ENCODE results near the gene GP2. TPM values are rescaled to one million over a fixed set of nuclear protein-coding genes. Genes with fewer than 3 reads are reported as not detected.
"Not testable (repeated sequence)": the region's sequence is repeated elsewhere in the genome, so short reads cannot be mapped to it uniquely, and the experiment has no call there.

GP2 gene
- polyA plus RNA-seq, 1 experiment, result not detected

GRCh38 chr16:20317117-20317516, 10.2 kb downstream of the GP2 start:
- POLR2A ChIA-PET, result no interaction called here
- Histone ChIP-seq H3K27me3 (ENCODE audit: control insufficient read depth, insufficient read depth, low read length) (no peaks in the 10 kb centered on the region), H3K4me3 (ENCODE audit: low read depth, low read length) (no peak overlapping the region), H3K36me3 (ENCODE audit: control insufficient read depth, insufficient read depth, low read length) (no peaks in the 10 kb centered on the region)
- CTCF ChIA-PET, result no interaction called here
- DNase-seq (ENCODE audit: low read depth), result no peak
- TF ChIP-seq CTCF (IDR thresholded peaks at IDR 0.05; ENCODE audit: insufficient read depth, low read depth, low read length), result no peak

DNA sequence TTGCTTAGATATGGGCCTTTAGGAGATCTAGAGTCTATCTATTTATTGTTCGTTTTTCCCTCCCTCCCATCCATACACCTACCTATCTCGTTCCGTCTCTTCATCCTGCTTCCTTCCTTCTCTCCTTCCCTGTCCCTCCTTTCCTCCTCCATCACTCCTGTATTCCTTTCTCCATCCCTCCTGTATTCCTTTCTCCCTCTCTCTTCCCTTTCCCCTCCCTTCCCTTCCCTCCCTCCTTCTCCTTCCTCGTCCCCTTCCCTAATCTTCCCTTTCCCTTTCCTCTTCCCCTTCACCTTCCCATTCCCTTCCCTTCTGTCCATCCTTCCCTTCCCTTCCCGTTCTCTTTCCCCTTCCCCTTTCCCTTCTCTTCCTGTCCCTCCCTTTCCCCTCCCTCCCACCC, 10.6 kb downstream of the GP2 start:
- DNase-seq (ENCODE audit: low read depth), result no peak
- Histone ChIP-seq H3K4me3 (ENCODE audit: low read depth, low read length) (no peak overlapping the region), H3K36me3 (ENCODE audit: control insufficient read depth, insufficient read depth, low read length) (no peaks in the 10 kb centered on the region), H3K27me3 (ENCODE audit: control insufficient read depth, insufficient read depth, low read length) (no peaks in the 10 kb centered on the region)
- ChIA-PET CTCF (no interaction called here), POLR2A (no interaction called here)
- TF ChIP-seq CTCF (IDR thresholded peaks at IDR 0.05; ENCODE audit: insufficient read depth, low read depth, low read length), result no peak

GRCh38 chr16:20315764-20316163, 11.5 kb downstream of the GP2 start:
- ChIA-PET CTCF (interaction anchor here (0.6 kb wide), 1 partner anchor 19 kb away, joined by 3 read pairs; no protein-coding TSS in a partner anchor), POLR2A (no interaction called here)
- H3K27me3 ChIP-seq (ENCODE audit: control insufficient read depth, insufficient read depth, low read length), result no peaks in the 10 kb centered on the region
- TF ChIP-seq CTCF (IDR thresholded peaks at IDR 0.05; ENCODE audit: insufficient read depth, low read depth, low read length), result no peak
- DNase-seq (ENCODE audit: low read depth), result no peak
- no peaks in the 10 kb centered on the region for H3K36me3 ChIP-seq (ENCODE audit: control insufficient read depth, insufficient read depth, low read length)
- H3K4me3 ChIP-seq (ENCODE audit: low read depth, low read length), result no peak overlapping the region

DNA sequence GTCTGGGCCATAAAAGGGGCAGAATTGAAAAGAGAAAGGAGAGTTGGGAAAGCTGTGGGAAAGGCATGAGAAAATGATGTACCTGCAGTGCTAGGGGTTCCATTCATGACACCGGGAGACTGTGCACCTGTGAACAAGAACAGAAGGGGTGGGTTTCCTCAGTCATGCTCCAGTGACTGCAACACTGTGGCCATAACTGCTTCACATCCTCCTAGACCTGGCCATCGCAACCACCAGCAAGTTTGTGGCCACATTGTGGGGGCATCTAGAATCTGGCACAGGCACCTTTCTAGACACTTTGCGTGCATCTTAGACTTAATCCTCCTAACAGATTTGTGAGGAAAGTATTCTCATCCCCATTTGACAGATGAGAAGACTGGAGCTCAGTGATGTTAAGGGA, 12.7 kb downstream of the GP2 start:
- H3K36me3 ChIP-seq (ENCODE audit: control insufficient read depth, insufficient read depth, low read length), result no peaks in the 10 kb centered on the region
- no peak overlapping the region for H3K4me3 ChIP-seq (ENCODE audit: low read depth, low read length)
- CTCF ChIA-PET, result interaction anchor here (1.0 kb wide), 1 partner anchor 8 kb away, joined by 3 read pairs; no protein-coding TSS in a partner anchor
- no peaks in the 10 kb centered on the region for H3K27me3 ChIP-seq (ENCODE audit: control insufficient read depth, insufficient read depth, low read length)
- POLR2A ChIA-PET, result no interaction called here
- no peak for TF ChIP-seq CTCF (IDR thresholded peaks at IDR 0.05; ENCODE audit: insufficient read depth, low read depth, low read length)
- no peak for DNase-seq (ENCODE audit: low read depth)

DNA sequence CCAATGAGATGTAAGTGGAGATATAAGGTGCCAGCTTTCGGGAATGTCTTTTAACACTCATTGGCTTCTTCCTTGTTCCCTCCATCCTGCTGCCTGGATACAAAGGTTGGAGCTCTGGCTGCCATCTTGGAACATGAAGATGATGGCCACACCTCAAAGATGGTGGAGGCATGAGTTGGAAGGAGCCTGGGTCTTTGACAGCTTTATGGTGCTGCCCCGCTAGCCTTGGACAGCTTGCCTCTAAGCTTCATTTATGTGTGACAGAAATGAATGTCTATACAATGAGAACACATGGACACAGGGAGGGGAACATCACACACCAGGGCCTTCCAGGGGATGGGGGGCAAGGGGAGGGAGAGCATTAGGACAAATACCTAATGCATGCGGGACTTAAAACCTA, 13.6 kb downstream of the GP2 start:
- no peak for DNase-seq (ENCODE audit: low read depth)
- ChIA-PET POLR2A (no interaction called here), CTCF (interaction anchor here (1.6 kb wide), 1 partner anchor 13 kb away, joined by 6 read pairs; no protein-coding TSS in a partner anchor)
- no peaks in the 10 kb centered on the region for H3K27me3 ChIP-seq (ENCODE audit: control insufficient read depth, insufficient read depth, low read length)
- no peak overlapping the region for H3K4me3 ChIP-seq (ENCODE audit: low read depth, low read length)
- TF ChIP-seq CTCF (IDR thresholded peaks at IDR 0.05; ENCODE audit: insufficient read depth, low read depth, low read length), result no peak
- H3K36me3 ChIP-seq (ENCODE audit: control insufficient read depth, insufficient read depth, low read length), result no peaks in the 10 kb centered on the region

- CTCF ChIA-PET, result interaction anchor here (1.6 kb wide), 1 partner anchor 12 kb away, joined by 6 read pairs; no protein-coding TSS in a partner anchor
- H3K27me3 ChIP-seq (ENCODE audit: control insufficient read depth, insufficient read depth, low read length); DNase-seq (ENCODE audit: low read depth); POLR2A ChIA-PET; H3K36me3 ChIP-seq (ENCODE audit: control insufficient read depth, insufficient read depth, low read length); H3K4me3 ChIP-seq (ENCODE audit: low read depth, low read length): not testable (repeated sequence)
Observed at GRCh38 chr16:20312536-20313095, 14.7 kb downstream of the GP2 start.

All from BJ (cell line).